Measurements from ENCODE around the gene DNAL4. TPM values are rescaled to one million over a fixed set of nuclear protein-coding genes. Genes with fewer than 3 reads are reported as not detected.

DNAL4 gene
- total RNA-seq, 1 donor from 2014 or later = 14.7 TPM

- H3K36me3 ChIP-seq = peaks cover 0 to 70% of the 10 kb centered on the region in 2 donors
- no peak for TF ChIP-seq POLR2AphosphoS5 (IDR thresholded peaks at IDR 0.05; ENCODE audit: insufficient read depth in 1 of 2, low read depth in 1 of 2)
- TF ChIP-seq POLR2A (IDR thresholded peaks at IDR 0.05) = no peak
- TF ChIP-seq, protein P1, sequence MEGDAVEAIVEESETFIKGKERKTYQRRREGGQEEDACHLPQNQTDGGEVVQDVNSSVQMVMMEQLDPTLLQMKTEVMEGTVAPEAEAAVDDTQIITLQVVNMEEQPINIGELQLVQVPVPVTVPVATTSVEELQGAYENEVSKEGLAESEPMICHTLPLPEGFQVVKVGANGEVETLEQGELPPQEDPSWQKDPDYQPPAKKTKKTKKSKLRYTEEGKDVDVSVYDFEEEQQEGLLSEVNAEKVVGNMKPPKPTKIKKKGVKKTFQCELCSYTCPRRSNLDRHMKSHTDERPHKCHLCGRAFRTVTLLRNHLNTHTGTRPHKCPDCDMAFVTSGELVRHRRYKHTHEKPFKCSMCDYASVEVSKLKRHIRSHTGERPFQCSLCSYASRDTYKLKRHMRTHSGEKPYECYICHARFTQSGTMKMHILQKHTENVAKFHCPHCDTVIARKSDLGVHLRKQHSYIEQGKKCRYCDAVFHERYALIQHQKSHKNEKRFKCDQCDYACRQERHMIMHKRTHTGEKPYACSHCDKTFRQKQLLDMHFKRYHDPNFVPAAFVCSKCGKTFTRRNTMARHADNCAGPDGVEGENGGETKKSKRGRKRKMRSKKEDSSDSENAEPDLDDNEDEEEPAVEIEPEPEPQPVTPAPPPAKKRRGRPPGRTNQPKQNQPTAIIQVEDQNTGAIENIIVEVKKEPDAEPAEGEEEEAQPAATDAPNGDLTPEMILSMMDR (IDR thresholded peaks at IDR 0.05) = no peak
Measured at GRCh38 chr22:38728871-38729796, 64.8 kb downstream of the DNAL4 start.

More at GRCh38 chr22:38728871-38729796, 64.8 kb downstream of the DNAL4 start:
- Histone ChIP-seq H3K27me3 (no peaks in the 10 kb centered on the region), H3K4me1 (peaks cover 16% of the 10 kb centered on the region), H3K9me3 (no peaks in the 10 kb centered on the region), H3K27ac (no peak overlapping the region), H3K4me3 (no peak overlapping the region)
- no peak for DNase-seq (ENCODE audit: extremely low spot score in 2 of 2)
- intact Hi-C loops (cut with DNase I) = no loop called here

Small RNA genes lying within 50 kb of the gene (small RNA-seq; reads per million reads assigned to genes)
- not detected for gene AL021707.8

Other genes with a start within 250 kb of the DNAL4 start
- gene DMC1, start 224.0 kb downstream of the DNAL4 start, total RNA-seq = 12.3 TPM
- gene FAM227A, start 137.8 kb downstream of the DNAL4 start, total RNA-seq = 0.25 TPM
- 11.8 TPM for gene CBY1, start 137.5 kb downstream of the DNAL4 start, total RNA-seq
- gene TOMM22, start 112.2 kb downstream of the DNAL4 start, total RNA-seq = 21.1 TPM
- 106 TPM for gene JOSD1, start 93.2 kb downstream of the DNAL4 start, total RNA-seq
- 69.5 TPM for gene GTPBP1, start 88.2 kb downstream of the DNAL4 start, total RNA-seq
- 258 TPM for gene SUN2, start 38.1 kb downstream of the DNAL4 start, total RNA-seq
- 9.3 TPM for gene NPTXR, start 49.9 kb upstream of the DNAL4 start, total RNA-seq
- 31.7 TPM for gene CBX6, start 78.1 kb upstream of the DNAL4 start, total RNA-seq
- gene APOBEC3A, start 163.5 kb upstream of the DNAL4 start, total RNA-seq = not detected
- gene APOBEC3B, start 188.2 kb upstream of the DNAL4 start, total RNA-seq = not detected
- gene APOBEC3C, start 220.1 kb upstream of the DNAL4 start, total RNA-seq = 16.2 TPM
- 5.2 TPM for gene APOBEC3D, start 227.0 kb upstream of the DNAL4 start, total RNA-seq
- gene APOBEC3F, start 246.7 kb upstream of the DNAL4 start, total RNA-seq = 2.7 TPM

Data from vagina (tissue), 2 donors.